Neural progenitor cell (in vitro differentiated cells): Measurements from ENCODE around the gene MRPL39. TPM values are rescaled to one million over a fixed set of nuclear protein-coding genes. Genes with fewer than 3 reads are reported as not detected.

Experiments used
- DNase-seq: peaks from one replicate; pipeline ENCODE4 v3.0.0-alpha.2; 2016; ENCODE audit warnings: low spot score
- H2AFZ ChIP-seq: fragments of 200-600 bp; sonication (generic); replicated peaks from 2 replicates; pipeline ENCODE4 v1.6.1; 2016; ENCODE audit warnings: antibody characterized with exemption
- H3F3A ChIP-seq: fragments of 200-600 bp; sonication (generic); 2 replicates; pipeline ENCODE4 v1.6.1; 2016; ENCODE audit warnings: antibody characterized with exemption, low read depth
- H3K27ac ChIP-seq: fragments of 200-600 bp; sonication (generic); 2 replicates; pipeline ENCODE4 v1.5.1; 2016; ENCODE audit warnings: mild to moderate bottlenecking
- H3K27me3 ChIP-seq: fragments of 200-600 bp; sonication (generic); 2 replicates; pipeline ENCODE4 v1.6.1; 2016; ENCODE audit warnings: mild to moderate bottlenecking, moderate library complexity
- H3K36me3 ChIP-seq: fragments of 200-600 bp; sonication (generic); 2 replicates; pipeline ENCODE4 v1.5.1; 2016
- H3K4me1 ChIP-seq: fragments of 200-600 bp; sonication (generic); 2 replicates; pipeline ENCODE4 v1.6.1; 2016; ENCODE audit warnings: mixed run types
- H3K4me2 ChIP-seq: fragments of 200-600 bp; sonication (generic); 2 replicates; pipeline ENCODE4 v1.6.1; 2016
- H3K4me3 ChIP-seq: fragments of 200-600 bp; sonication (generic); 2 replicates; pipeline ENCODE4 v1.5.1; 2016
- H3K79me2 ChIP-seq: fragments of 200-600 bp; sonication (generic); 2 replicates; pipeline ENCODE4 v1.6.1; 2016; ENCODE audit warnings: low read depth
- H3K9ac ChIP-seq: fragments of 200-600 bp; sonication (generic); 2 replicates; pipeline ENCODE4 v1.6.1; 2016
- H3K9me3 ChIP-seq: fragments of 200-600 bp; sonication (generic); 2 replicates; pipeline ENCODE4 v1.5.1; 2016; ENCODE audit warnings: low read depth
- H4K20me1 ChIP-seq: fragments of 200-600 bp; sonication (generic); 2 replicates; pipeline ENCODE4 v1.6.1; 2016; ENCODE audit warnings: low read depth
- H3K27ac Mint-ChIP-seq: 3 replicates; pipeline ENCODE4 v1.8.0; 2021; ENCODE audit warnings: mixed read lengths
- H3K27me3 Mint-ChIP-seq: 2 replicates; pipeline ENCODE4 v1.8.0; 2022; ENCODE audit warnings: low read depth, mild to moderate bottlenecking, inconsistent platforms, moderate library complexity, mixed read lengths; ENCODE audit not compliant: insufficient read depth
- H3K36me3 Mint-ChIP-seq: 3 replicates; pipeline ENCODE4 v1.8.0; 2021; ENCODE audit warnings: mixed read lengths
- H3K4me1 Mint-ChIP-seq: 3 replicates; pipeline ENCODE4 v1.8.0; 2021; ENCODE audit warnings: mixed read lengths
- H3K4me3 Mint-ChIP-seq: 3 replicates; pipeline ENCODE4 v1.8.0; 2021; ENCODE audit warnings: mild to moderate bottlenecking, moderate library complexity, mixed read lengths
- H3K9me3 Mint-ChIP-seq: 3 replicates; pipeline ENCODE4 v1.8.0; 2020; ENCODE audit warnings: mixed read lengths
- EZH2 ChIP-seq: fragments of 200-600 bp; sonication (generic); IDR thresholded peaks from 2 replicates; pipeline ENCODE4 v1.6.1; 2017; ENCODE audit warnings: antibody characterized with exemption, mild to moderate bottlenecking, moderate library complexity
- EZH2phosphoT487 ChIP-seq: fragments of 200-600 bp; sonication (generic); IDR thresholded peaks from 2 replicates; pipeline ENCODE4 v1.6.1; 2017; ENCODE audit warnings: antibody characterized with exemption
- total RNA-seq: library from RNA; depleted of rRNA; stranded (reverse); fragments of >200 nt; gene quantifications from 2 replicates; pipeline ENCODE4 v1.2.3, GENCODE V29; 2015; ENCODE audit warnings: low replicate concordance
- TF ChIP-seq, protein P1 (sequence below): fragments of 200-600 bp; sonication (generic); IDR thresholded peaks from 2 replicates; pipeline ENCODE4 v1.5.1; 2017; ENCODE audit warnings: antibody characterized with exemption, mild to moderate bottlenecking

The MRPL39 gene
- total RNA-seq, 1 donor from 2014 or later = 63.1 TPM

DNA sequence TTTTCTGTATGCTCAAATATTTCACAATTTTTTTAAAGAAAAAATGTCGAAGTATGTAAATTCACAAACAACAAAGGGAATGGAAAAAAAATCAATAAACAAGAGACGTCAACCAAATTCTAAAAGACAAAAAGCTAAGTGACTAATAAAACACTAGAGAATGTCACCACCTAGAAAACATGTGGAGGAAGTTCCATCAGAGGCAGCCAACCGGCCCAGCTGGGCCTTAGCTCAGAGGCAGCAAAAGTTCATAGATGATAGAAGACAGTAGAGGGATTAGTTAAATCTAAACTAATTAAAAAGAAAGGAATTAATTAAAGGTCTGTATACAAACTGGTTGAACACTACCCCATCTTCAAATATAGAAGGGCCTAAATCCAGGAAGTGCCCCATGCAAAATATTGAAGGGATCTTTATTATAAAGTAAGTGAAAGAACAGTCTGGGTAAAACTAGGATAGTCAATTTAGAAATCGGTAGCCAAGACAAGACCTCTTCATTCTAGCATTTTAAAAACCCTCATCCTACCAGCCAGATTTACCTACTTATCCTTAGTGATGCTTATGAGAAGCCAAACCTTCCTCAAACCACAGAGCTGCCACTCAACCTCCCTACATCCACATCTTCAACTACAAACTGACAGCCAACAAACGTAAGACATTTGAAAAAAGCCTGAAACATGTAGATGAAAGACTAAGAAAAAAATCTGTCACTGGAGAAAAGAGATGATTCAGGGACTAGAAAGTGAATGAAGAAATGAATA, 23.7 kb downstream of the MRPL39 start:
- Mint-ChIP-seq H3K4me1 (no peaks in the 10 kb centered on the region), H3K4me3 (no peak overlapping the region), H3K9me3 (no peaks in the 10 kb centered on the region), H3K27me3 (peaks cover 2% of the 10 kb centered on the region), H3K36me3 (peaks cover 14% of the 10 kb centered on the region), H3K27ac (no peak overlapping the region)
- Histone ChIP-seq H3K9ac (no peak overlapping the region), H3K27ac (no peak overlapping the region), H3F3A (no peaks in the 10 kb centered on the region), H3K4me2 (no peak overlapping the region), H4K20me1 (no peaks in the 10 kb centered on the region), H3K4me3 (no peak overlapping the region), H3K9me3 (no peaks in the 10 kb centered on the region), H3K27me3 (no peaks in the 10 kb centered on the region), H3K4me1 (no peaks in the 10 kb centered on the region), H2AFZ (no peak overlapping the region), H3K36me3 (peaks cover 1% of the 10 kb centered on the region), H3K79me2 (no peaks in the 10 kb centered on the region)
- DNase-seq = no peak
- TF ChIP-seq EZH2phosphoT487 (no peak), EZH2 (no peak)
- TF ChIP-seq, protein P1, sequence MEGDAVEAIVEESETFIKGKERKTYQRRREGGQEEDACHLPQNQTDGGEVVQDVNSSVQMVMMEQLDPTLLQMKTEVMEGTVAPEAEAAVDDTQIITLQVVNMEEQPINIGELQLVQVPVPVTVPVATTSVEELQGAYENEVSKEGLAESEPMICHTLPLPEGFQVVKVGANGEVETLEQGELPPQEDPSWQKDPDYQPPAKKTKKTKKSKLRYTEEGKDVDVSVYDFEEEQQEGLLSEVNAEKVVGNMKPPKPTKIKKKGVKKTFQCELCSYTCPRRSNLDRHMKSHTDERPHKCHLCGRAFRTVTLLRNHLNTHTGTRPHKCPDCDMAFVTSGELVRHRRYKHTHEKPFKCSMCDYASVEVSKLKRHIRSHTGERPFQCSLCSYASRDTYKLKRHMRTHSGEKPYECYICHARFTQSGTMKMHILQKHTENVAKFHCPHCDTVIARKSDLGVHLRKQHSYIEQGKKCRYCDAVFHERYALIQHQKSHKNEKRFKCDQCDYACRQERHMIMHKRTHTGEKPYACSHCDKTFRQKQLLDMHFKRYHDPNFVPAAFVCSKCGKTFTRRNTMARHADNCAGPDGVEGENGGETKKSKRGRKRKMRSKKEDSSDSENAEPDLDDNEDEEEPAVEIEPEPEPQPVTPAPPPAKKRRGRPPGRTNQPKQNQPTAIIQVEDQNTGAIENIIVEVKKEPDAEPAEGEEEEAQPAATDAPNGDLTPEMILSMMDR = no peak

DNA sequence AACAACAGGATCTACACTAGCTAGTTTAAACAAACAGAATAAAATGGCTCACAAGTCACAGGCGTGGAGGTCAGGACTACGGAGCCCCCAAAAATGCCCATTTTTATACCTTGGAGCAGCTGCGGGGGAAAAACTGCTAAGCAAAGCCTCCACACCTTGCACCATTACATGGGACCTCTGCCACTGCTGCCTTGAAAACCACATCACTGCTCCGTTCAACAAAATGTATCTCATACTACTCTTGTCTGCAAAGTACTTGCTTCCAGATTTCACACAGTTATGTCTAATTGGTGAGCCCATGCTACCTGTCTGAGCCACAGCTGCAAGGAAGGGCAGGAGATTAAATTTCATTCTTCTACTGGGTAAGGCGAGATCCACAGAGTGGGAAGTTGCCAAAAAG, 24.4 kb downstream of the MRPL39 start:
- Histone ChIP-seq H3K36me3 (no peaks in the 10 kb centered on the region), H2AFZ (no peak overlapping the region), H3K4me3 (no peak overlapping the region), H3K79me2 (no peaks in the 10 kb centered on the region), H3K9me3 (no peaks in the 10 kb centered on the region), H3K4me1 (no peaks in the 10 kb centered on the region), H3K27me3 (no peaks in the 10 kb centered on the region), H3K27ac (no peak overlapping the region), H3K9ac (no peak overlapping the region), H4K20me1 (no peaks in the 10 kb centered on the region), H3F3A (no peaks in the 10 kb centered on the region), H3K4me2 (no peak overlapping the region)
- Mint-ChIP-seq H3K4me3 (no peak overlapping the region), H3K9me3 (no peaks in the 10 kb centered on the region), H3K36me3 (peaks cover 19% of the 10 kb centered on the region), H3K4me1 (no peaks in the 10 kb centered on the region), H3K27me3 (peaks cover 2% of the 10 kb centered on the region), H3K27ac (no peak overlapping the region)
- TF ChIP-seq, protein P1 = no peak
- no peak for TF ChIP-seq EZH2
- TF ChIP-seq EZH2phosphoT487 = no peak
- DNase-seq = no peak

DNA sequence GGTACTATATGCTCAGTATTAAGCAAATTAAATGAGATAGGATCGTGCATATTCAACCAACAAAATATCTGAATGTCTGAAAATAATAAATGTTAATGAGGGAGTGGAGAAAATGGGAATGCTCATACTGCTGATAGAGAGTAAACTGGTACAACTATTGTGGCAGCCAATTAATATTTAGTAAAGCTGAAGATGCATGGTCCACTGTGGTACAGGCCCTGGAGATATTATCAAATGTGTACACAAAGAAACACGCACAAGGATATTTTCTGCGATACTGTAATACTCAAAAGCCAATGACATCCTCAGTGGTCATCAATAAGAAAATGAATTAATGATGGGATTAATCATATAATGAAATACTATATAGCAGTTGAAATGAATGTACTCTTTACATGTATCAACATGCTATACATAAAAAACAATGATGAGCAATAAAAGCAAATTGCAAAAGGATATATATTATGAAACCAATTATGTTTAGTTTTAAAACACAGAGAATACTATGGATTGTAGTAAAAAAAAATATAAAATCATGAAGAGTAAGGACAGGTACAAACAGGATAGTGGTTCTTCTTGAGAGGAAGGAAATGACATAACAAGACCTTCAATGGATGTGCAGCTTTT, 25.0 kb downstream of the MRPL39 start:
- no peaks in the 10 kb centered on the region for H3K27me3 ChIP-seq
- H3K4me1 ChIP-seq = no peaks in the 10 kb centered on the region
- no peak overlapping the region for H2AFZ ChIP-seq
- Mint-ChIP-seq H3K9me3 (no peaks in the 10 kb centered on the region), H3K36me3 (peaks cover 16% of the 10 kb centered on the region), H3K27me3 (peaks cover 2% of the 10 kb centered on the region), H3K4me3 (no peak overlapping the region), H3K27ac (no peak overlapping the region), H3K4me1 (no peaks in the 10 kb centered on the region)
- no peaks in the 10 kb centered on the region for H3K79me2 ChIP-seq
- no peak overlapping the region for H3K27ac ChIP-seq
- no peak overlapping the region for H3K4me2 ChIP-seq
- H3K4me3 ChIP-seq = no peak overlapping the region
- no peaks in the 10 kb centered on the region for H3F3A ChIP-seq
- H3K36me3 ChIP-seq = no peaks in the 10 kb centered on the region
- DNase-seq = no peak
- no peaks in the 10 kb centered on the region for H4K20me1 ChIP-seq
- H3K9me3 ChIP-seq = no peaks in the 10 kb centered on the region
- TF ChIP-seq, protein P1 = no peak
- TF ChIP-seq EZH2phosphoT487 (no peak), EZH2 (no peak)
- no peak overlapping the region for H3K9ac ChIP-seq
